T-helper 2 cell treated with Interferon-gamma antibody and Interleukin-4, amounts not matched to agents 5 μg/mL and 100 μg/mL, for 36 hours (primary cell): Measurements from ENCODE around the gene THTPA.
A peak's percentile ranks its signal among the peaks of the same experiment; 100 is the strongest.

Source experiments
- DNase-seq: peaks from one replicate; pipeline ENCODE4 v3.0.0; 2021; ENCODE audit warnings: low spot score
- H3K27ac Mint-ChIP-seq: one replicate; pipeline ENCODE4 v1.8.0; 2021; ENCODE audit warnings: mild to moderate bottlenecking, mixed read lengths
- H3K27me3 Mint-ChIP-seq: one replicate; pipeline ENCODE4 v1.8.0; 2021; ENCODE audit warnings: low read depth, mixed read lengths
- H3K36me3 Mint-ChIP-seq: one replicate; pipeline ENCODE4 v1.8.0; 2021; ENCODE audit warnings: low read depth, mixed read lengths
- H3K4me1 Mint-ChIP-seq: one replicate; pipeline ENCODE4 v1.8.0; 2021; ENCODE audit warnings: low read depth, mixed read lengths
- H3K4me3 Mint-ChIP-seq: one replicate; pipeline ENCODE4 v1.8.0; 2022; ENCODE audit warnings: mild to moderate bottlenecking, moderate library complexity, mixed read lengths
- H3K9me3 Mint-ChIP-seq: one replicate; pipeline ENCODE4 v1.8.0; 2021; ENCODE audit warnings: mixed read lengths

THTPA gene

GRCh38 chr14:23564876-23565275 is 8.8 kb downstream of the THTPA start:
- H3K4me1 Mint-ChIP-seq: peaks cover 31% of the 10 kb centered on the region
- peak overlapping the region; percentile 33 for H3K4me3 Mint-ChIP-seq
- H3K27me3 Mint-ChIP-seq: no peaks in the 10 kb centered on the region
- H3K36me3 Mint-ChIP-seq: peaks cover 51% of the 10 kb centered on the region
- no peak for DNase-seq
- no peak overlapping the region for H3K27ac Mint-ChIP-seq
- no peaks in the 10 kb centered on the region for H3K9me3 Mint-ChIP-seq

GRCh38 chr14:23565626-23566025 is 9.6 kb downstream of the THTPA start:
- Mint-ChIP-seq H3K27me3 (no peaks in the 10 kb centered on the region), H3K4me3 (peak overlapping the region; percentile 18), H3K36me3 (peaks cover 45% of the 10 kb centered on the region), H3K9me3 (no peaks in the 10 kb centered on the region), H3K4me1 (peaks cover 27% of the 10 kb centered on the region), H3K27ac (peak overlapping the region; percentile 3)
- no peak for DNase-seq

- Mint-ChIP-seq H3K4me1 (peaks cover 27% of the 10 kb centered on the region), H3K27ac (peak overlapping the region; percentile 99), H3K27me3 (no peaks in the 10 kb centered on the region), H3K9me3 (no peaks in the 10 kb centered on the region), H3K4me3 (peak overlapping the region; percentile 100), H3K36me3 (peaks cover 41% of the 10 kb centered on the region)
- no peak for DNase-seq
Observed at GRCh38 chr14:23566112-23566777, 10.2 kb downstream of the THTPA start.

DNA sequence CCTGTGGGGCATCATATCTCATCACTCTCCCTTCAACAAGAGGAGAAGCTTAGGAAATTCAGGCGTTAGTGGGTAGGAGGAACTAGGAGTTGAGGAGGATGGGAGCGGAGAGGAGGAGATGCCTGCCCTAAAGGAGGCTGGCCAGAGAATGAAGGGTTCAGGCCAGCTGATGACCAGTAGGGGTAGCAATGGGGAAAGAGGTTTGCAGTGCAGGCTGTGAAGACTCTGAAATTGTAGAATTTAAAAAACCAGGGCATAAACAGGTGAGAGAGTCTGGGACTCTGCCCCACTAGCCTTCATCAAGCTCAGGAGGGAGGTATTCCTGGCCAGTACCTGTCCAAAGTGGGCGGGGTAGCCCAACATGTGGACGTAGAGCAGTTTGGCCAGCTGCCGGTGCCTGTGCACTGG is 10.7 kb downstream of the THTPA start:
- DNase-seq: no peak
- peak overlapping the region; percentile 100 for H3K4me3 Mint-ChIP-seq
- H3K36me3 Mint-ChIP-seq: peaks cover 36% of the 10 kb centered on the region

DNA sequence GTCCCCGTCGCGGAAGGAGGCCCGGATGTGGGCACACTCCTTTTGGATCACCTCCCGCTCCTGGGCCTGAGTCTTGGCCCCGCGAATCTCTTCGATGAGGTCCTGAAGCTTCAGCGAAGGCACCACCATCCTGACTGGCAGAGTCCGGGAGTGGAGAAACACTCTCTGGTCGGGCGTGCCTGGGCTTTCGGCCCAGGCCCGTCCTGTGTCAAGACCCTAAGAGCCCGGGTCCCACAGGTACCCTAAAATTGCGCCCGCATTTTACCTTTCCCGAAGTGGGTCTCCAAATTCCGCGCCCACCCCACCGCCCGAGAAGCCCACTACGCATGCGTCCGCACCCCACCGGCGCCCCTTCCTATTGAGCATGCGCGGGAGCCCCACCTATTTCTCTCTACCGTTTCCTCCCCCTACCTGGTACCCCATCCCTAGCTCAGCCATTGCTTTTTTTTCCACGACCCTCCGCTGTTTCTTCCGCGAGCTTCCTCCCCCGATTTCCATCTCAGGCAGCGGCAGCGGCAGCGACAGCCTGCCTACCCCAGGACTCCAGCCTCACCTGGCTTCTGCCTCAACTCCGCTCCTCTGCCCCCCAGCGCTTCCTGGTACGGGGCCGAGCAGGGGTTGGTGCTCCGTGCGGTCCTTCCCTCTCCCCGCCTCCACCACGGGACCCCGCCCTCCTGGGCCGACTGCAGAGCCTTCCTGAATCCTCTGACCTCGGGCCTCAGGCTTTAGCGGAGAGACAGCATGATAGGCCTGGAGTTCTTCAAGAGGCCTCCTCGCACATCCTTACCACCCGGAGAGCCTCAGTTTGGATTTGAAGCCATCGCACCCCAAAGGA is 11.3 kb downstream of the THTPA start, which contains the start of gene AP1G2:
TSS of gene AP1G2 (minus strand) at position 606 of the 835 bp plus-strand sequence. CDS start at position 129, 477 bp downstream.
- H3K4me3 Mint-ChIP-seq: peak within 1 kb of the TSS; percentile 100
- H3K9me3 Mint-ChIP-seq: no peaks in the 10 kb centered on the region
- peaks cover 35% of the 10 kb centered on the region for H3K36me3 Mint-ChIP-seq
- peak within 1 kb of the TSS; percentile 99 for H3K27ac Mint-ChIP-seq
- H3K4me1 Mint-ChIP-seq: peaks cover 29% of the 10 kb centered on the region
- DNase-seq: peak; percentile 88
- peaks cover 3% of the 10 kb centered on the region for H3K27me3 Mint-ChIP-seq

More for the DNA sequence above, 10.7 kb downstream of the THTPA start:
- peaks cover 27% of the 10 kb centered on the region for H3K4me1 Mint-ChIP-seq
- H3K27me3 Mint-ChIP-seq: no peaks in the 10 kb centered on the region
- H3K9me3 Mint-ChIP-seq: no peaks in the 10 kb centered on the region
- H3K27ac Mint-ChIP-seq: peak overlapping the region; percentile 99

GRCh38 chr14:23568021-23568599 is 12.0 kb downstream of the THTPA start:
- Mint-ChIP-seq H3K27ac (peak overlapping the region; percentile 99), H3K27me3 (peaks cover 3% of the 10 kb centered on the region), H3K4me1 (peaks cover 32% of the 10 kb centered on the region), H3K9me3 (no peaks in the 10 kb centered on the region), H3K4me3 (peak overlapping the region; percentile 100), H3K36me3 (peaks cover 30% of the 10 kb centered on the region)
- no peak for DNase-seq

GRCh38 chr14:23568600-23569331 is 12.7 kb downstream of the THTPA start:
- Mint-ChIP-seq H3K4me3 (peak overlapping the region; percentile 100), H3K27me3 (peaks cover 5% of the 10 kb centered on the region), H3K9me3 (no peaks in the 10 kb centered on the region), H3K27ac (peak overlapping the region; percentile 99), H3K36me3 (peaks cover 26% of the 10 kb centered on the region), H3K4me1 (peaks cover 34% of the 10 kb centered on the region)
- DNase-seq: no peak

- Mint-ChIP-seq H3K4me1 (peaks cover 34% of the 10 kb centered on the region), H3K4me3 (no peak overlapping the region), H3K27me3 (peaks cover 7% of the 10 kb centered on the region), H3K9me3 (no peaks in the 10 kb centered on the region), H3K36me3 (peaks cover 19% of the 10 kb centered on the region), H3K27ac (peak overlapping the region; percentile 99)
- no peak for DNase-seq
Observed at GRCh38 chr14:23569443-23570151, 13.5 kb downstream of the THTPA start.

GRCh38 chr14:23570806-23571483 is 14.9 kb downstream of the THTPA start:
- peaks cover 16% of the 10 kb centered on the region for H3K27me3 Mint-ChIP-seq
- H3K4me1 Mint-ChIP-seq: peaks cover 34% of the 10 kb centered on the region
- H3K27ac Mint-ChIP-seq: no peak overlapping the region
- H3K9me3 Mint-ChIP-seq: no peaks in the 10 kb centered on the region
- peaks cover 10% of the 10 kb centered on the region for H3K36me3 Mint-ChIP-seq
- no peak overlapping the region for H3K4me3 Mint-ChIP-seq
- DNase-seq: no peak

DNA sequence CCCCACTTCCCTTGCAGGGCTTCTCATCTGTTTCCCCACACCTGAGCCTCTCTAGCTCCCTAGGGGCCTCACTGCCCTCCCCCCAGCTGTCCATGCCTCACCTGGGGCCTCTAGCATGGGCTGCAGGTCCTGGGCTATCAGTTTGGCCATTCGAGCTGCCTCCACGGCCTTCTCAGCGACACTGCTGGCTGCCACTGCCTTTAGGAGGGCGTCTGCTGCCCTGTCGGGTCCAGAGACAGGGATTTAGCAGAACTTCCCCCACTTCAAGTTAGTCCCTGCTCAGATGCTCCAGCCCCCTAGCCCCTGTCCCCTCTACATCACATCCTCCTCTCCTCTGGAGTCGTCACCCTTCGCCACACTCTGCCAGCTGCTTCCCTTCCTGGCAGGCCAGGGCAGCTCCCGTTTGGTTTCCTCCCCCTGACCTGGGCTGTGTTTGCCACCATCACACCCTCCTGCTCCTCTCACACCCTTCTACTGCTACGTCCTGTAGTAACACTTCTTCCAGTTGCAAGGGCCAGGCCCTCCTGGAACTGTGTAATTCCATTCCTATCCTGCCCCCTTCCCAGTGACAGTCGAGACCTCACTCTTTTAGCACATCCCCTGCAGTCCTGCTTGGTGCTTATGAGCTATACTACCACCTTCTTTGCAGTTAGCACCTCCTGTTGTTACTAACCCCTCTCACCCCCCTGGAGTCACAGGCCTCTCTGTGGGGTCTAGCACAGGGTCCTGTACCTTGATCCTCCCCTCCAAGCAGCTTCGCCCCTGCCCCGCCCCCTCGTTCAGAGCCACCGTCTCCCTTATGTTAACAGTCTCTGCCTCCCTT is 15.8 kb downstream of the THTPA start:
- DNase-seq: no peak
- Mint-ChIP-seq H3K4me1 (peaks cover 33% of the 10 kb centered on the region), H3K27ac (no peak overlapping the region), H3K36me3 (peaks cover 5% of the 10 kb centered on the region), H3K27me3 (peaks cover 24% of the 10 kb centered on the region), H3K4me3 (no peak overlapping the region), H3K9me3 (no peaks in the 10 kb centered on the region)

DNA sequence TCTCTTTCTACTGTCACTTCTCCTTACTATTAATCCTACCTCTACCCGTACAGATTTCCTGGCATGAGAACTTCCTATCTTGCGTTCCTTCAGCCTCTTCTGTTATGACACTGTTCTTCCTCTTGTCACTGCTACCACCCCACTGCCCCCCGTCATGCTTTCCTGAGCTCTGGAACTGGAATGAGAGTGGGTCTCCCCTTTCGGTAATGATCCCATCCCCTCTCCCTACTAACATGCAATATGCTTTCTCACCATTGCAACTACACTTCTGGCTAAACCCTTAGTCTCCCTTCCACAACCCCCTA is 16.4 kb downstream of the THTPA start:
- no peak for DNase-seq
- Mint-ChIP-seq H3K36me3 (peaks cover 3% of the 10 kb centered on the region), H3K9me3 (no peaks in the 10 kb centered on the region), H3K27ac (no peak overlapping the region), H3K4me1 (peaks cover 31% of the 10 kb centered on the region), H3K4me3 (no peak overlapping the region), H3K27me3 (peaks cover 27% of the 10 kb centered on the region)

- no peak for DNase-seq
- H3K9me3 Mint-ChIP-seq: no peaks in the 10 kb centered on the region
- H3K36me3 Mint-ChIP-seq: no peaks in the 10 kb centered on the region
- no peak overlapping the region for H3K27ac Mint-ChIP-seq
- H3K4me3 Mint-ChIP-seq: no peak overlapping the region
- peaks cover 30% of the 10 kb centered on the region for H3K27me3 Mint-ChIP-seq
- H3K4me1 Mint-ChIP-seq: peaks cover 27% of the 10 kb centered on the region
Observed at GRCh38 chr14:23572836-23573235, 16.8 kb downstream of the THTPA start.
